NCI-H1092 (cell line): ENCODE results near the gene GPR137C.
"Not testable (repeated sequence)": the region's sequence is repeated elsewhere in the genome, so short reads cannot be mapped to it uniquely, and the experiment has no call there.

Experiments used
- DNase-seq: peaks from one replicate; lab custom pipeline; 2025; lab: John Stamatoyannopoulos, UW

Gene GPR137C

GRCh38 chr14:52563120-52563519, 10.5 kb downstream of the GPR137C start:
- no peak for DNase-seq

DNA sequence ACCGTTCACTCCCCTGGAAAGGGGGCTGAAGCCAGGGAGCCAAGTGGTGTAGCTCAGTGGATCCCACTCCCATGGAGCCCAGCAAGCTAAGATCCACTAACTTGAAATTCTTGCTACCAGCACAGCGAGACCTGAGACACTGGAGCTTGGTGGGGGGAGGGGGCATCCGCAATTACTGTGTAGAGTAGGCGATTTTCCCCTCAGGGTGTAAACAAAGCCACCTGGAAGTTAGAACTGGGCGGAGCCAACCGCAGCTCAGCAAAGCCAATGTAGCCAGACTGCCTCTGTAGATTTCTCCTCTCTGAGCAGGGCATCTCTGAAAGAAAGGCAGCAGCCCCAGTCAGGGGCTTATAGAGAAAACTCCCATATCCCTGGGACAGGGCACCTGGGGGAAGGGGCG, 15.8 kb downstream of the GPR137C start:
- DNase-seq, result not testable (repeated sequence)

GRCh38 chr14:52575858-52576257, 23.2 kb downstream of the GPR137C start:
- DNase-seq, result no peak

GRCh38 chr14:52583544-52583943, 30.9 kb downstream of the GPR137C start:
- no peak for DNase-seq

GRCh38 chr14:52589646-52590045, 37.0 kb downstream of the GPR137C start:
- no peak for DNase-seq

- DNase-seq, result no peak
Observed at GRCh38 chr14:52590318-52590717, 37.7 kb downstream of the GPR137C start.

- DNase-seq, result no peak
Observed at GRCh38 chr14:52596320-52596719, 43.7 kb downstream of the GPR137C start.

DNA sequence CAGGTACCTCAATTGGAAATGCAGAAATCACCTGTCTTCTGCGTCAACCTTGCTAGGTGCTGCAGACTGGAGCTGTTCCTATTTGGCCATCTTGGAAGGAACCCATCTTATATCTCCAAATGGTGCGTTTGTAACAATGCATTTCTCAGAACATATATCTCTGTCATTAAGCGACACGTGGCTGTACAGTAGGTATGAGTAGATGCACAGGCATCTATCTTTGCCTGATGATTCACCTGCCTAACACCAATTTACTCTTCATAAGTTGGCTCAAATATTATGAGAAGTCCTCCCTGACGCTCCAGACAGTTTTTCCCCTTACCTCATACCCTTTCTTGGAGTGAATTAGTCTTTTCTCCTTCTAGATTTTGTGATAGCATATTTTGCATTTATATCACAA, 44.2 kb downstream of the GPR137C start:
- DNase-seq, result no peak

DNA sequence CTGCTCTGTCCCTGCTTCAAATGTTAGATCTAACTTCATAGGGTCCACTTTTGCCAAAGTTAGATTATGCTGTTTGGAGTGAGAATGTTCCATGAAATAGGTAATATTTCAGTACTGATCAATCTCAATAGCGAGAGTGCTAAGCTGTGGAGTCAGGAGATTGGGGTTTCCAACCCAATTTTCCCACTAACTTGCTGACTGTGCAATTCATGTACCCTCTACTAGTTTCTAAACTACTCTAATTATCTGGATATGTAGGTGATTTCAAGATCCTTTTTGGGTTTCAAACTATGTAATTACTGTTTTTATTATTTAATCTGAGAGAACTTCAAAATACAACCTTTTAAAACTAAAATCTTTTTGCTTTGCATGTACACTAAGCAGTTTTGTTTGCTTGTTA, 45.9 kb downstream of the GPR137C start:
- DNase-seq, result no peak

DNA sequence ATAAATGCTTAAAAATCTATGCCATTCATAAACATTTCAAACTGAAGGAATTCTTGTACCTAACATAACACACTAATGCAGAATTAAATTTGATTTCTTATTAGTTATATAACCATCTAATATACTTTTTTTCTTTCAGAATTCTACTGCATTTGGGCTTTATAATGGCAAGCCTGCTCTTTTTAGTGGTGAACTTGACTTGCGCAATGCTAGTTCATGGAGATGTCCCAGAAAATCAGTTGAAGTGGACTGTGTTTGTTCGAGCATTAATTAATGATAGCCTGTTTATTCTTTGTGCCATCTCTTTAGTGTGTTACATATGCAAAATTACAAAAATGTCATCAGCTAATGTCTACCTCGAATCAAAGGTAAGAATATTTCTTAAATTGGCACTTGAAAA, 47.3 kb downstream of the GPR137C start:
- no peak for DNase-seq

DNA sequence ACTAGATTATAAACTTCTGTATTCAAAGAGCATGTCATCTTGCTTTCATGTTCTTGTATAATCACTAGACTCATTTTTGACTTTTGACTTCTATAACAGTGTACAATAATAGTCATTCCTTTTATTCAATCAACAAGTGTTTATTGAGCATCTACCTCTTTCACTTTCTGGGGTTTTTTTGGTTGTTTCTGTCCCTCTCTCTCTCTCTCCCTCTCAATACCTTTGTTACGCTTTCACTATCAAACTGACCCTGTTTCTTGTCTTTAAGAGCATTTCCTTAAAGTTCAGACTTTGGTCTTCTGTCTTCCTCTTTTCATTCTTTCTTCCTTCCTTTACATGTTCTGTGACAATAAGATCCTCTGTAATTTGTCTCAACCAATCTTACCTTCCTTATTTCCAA, 49.5 kb downstream of the GPR137C start:
- no peak for DNase-seq

DNA sequence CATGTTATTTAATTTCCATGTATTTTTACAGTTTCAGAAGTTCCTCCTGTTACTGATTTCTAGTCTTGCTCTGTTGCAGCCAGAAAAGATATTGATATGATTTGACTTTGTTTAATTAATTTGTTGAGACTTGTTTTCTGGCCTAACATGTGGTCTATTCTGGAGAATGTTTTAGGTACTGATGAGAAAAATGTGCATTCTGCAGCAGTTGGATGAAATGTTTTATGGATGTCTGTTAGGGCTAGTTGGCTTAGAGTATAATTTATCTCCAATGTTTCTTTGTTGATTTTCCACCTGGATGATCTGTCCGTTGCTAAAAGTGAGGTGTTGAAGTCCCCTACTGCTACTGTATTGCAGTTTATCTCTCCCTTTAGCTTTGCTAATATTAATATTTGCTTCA, 54.4 kb downstream of the GPR137C start:
- no peak for DNase-seq

- DNase-seq, result no peak
Observed at GRCh38 chr14:52609445-52610044, 56.9 kb downstream of the GPR137C start.

GRCh38 chr14:52610187-52610586, 57.6 kb downstream of the GPR137C start:
- DNase-seq, result no peak

- DNase-seq, result no peak
Observed at GRCh38 chr14:52618602-52619001, 66.0 kb downstream of the GPR137C start.

- DNase-seq, result no peak
Observed at GRCh38 chr14:52619687-52620086, 67.1 kb downstream of the GPR137C start.

DNA sequence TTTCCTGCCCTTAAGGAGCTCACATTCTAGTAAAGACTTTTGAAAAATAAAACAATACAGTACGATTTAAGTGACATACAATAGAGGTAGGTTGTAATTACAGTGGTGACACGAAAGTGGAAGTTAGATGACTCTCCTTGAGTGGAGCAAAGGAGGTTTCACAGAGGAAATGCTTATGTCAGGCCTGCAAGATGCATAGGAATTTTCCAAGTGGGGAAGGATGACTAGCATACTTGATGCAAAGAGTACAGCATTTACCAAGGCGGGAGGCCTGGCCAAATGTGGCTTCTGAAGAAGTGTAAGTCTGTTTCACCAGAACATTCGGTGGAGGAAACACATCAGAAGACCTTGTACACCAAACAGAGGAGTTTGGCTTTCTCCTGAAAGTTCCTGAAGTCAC, 87.5 kb downstream of the GPR137C start:
- DNase-seq, result no peak

GRCh38 chr14:52641745-52642144, 89.1 kb downstream of the GPR137C start:
- DNase-seq, result no peak

GRCh38 chr14:52649511-52649910, 96.9 kb downstream of the GPR137C start:
- no peak for DNase-seq

DNA sequence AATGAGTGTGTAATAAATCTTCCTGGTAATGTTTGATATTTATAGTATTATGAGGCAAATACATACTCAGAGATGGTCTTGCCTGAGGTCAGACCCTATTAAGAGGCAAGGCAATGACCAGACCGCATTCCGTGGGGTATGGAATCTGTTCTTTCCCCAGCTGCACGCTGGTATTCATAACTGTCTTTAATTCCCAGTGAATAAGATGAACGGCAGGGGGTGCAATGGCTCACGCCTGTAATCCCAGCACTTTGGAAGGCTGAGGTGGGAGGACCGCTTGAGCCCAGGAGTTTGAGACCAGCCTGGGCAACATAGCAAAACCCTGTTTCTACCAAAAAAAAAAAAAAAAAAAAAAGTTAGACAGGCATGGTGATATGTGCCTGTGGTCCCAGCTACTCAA, 98.1 kb downstream of the GPR137C start:
- no peak for DNase-seq

GRCh38 chr14:52656905-52657304, 104.3 kb downstream of the GPR137C start:
- no peak for DNase-seq

DNA sequence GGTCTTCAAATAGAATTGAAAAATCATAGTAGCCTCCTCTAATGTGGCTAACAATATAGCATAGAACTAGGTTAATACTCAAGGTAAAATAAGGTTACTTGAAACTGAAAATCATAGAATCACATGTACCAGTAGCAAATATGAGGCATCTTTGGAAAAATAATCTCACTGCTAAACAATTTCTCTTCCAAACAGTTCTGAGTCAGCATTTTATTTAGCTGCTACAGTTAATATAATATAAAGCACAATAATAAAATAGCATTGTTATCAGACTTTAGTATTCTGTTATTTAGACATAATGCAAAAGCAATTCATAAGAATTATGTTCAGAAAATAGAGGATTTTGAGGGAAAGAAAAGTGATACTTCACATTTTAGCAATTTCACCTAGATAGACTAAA, 107.7 kb downstream of the GPR137C start:
- DNase-seq, result no peak

DNA sequence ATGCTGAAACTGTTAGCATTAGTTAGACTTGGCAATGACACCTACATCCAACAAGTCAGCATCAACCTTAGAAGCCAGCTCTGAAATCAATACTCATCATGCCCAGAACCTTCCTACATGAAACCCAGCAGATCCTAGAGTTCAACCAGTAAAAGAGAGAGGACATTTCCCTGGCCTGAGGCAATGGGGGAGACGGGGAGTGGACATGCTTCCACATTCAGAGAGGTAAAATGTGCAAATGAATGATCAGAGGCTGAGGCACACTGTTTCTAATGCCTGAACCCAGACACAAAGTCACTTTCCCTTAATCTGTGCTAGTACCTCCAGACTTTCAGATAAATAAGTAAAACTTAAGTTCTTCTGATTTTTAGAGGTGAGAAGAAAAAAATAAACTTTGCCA, 108.2 kb downstream of the GPR137C start:
- no peak for DNase-seq

DNA sequence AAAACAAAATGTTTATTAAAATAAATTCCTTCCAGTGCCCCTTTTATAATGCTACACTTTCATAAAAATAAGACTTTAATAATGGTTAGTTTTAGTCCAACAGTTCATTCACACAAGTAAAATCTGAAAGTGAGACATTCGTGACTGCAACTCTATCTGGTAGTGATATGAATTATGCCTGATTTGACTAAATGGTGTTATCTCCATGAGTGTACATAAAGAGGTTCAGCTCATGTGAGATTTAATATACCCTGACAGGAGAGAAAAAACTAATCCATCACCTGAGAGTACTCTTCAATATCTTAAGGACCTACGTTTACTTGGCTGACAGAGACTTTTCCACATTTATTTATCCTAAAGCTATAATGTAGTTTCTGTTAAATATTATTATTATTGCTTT, 108.7 kb downstream of the GPR137C start:
- DNase-seq, result no peak

DNA sequence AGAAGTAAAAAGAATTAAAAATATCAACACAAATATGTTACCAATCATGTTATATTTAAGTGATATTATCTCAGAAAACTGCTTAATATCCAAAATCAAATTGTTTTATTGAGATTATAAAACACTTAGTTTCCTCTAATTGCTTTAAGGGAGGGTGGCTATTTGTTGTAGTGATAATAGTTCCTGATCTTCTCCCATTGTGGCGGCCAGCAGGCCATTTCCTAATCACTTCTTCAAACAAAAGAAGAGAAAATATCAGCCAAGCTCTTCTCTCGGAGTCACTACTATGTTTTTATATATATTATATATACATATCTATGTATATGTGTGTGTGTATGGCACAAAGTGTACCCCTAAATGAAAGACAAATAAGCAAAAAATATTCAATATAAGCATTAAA, 111.2 kb downstream of the GPR137C start:
- DNase-seq, result no peak
